HEK293 (cell line): ENCODE data around the gene CDCA3.

Experiments used
- EGR2 ChIP-seq: fragments of 450-650 bp; formaldehyde crosslinking; IDR thresholded peaks from 2 replicates; pipeline ENCODE4 v1.5.1; 2016; ENCODE audit warnings: low read depth, missing biosample characterization, missing genetic modification characterization
- OVOL3 ChIP-seq: fragments of 450-650 bp; formaldehyde crosslinking; IDR thresholded peaks from 2 replicates; pipeline ENCODE4 v1.5.1; 2016; ENCODE audit warnings: missing biosample characterization, missing genetic modification characterization
- REST ChIP-seq: fragments of 450-650 bp; formaldehyde crosslinking; IDR thresholded peaks from 2 replicates; pipeline ENCODE4 v1.5.1; 2016; ENCODE audit warnings: missing biosample characterization, missing genetic modification characterization
- ZBTB20 ChIP-seq: fragments of 450-650 bp; formaldehyde crosslinking; IDR thresholded peaks from 2 replicates; pipeline ENCODE4 v1.5.1; 2016; ENCODE audit warnings: missing biosample characterization, missing genetic modification characterization
- ZBTB6 ChIP-seq: fragments of 450-650 bp; formaldehyde crosslinking; IDR thresholded peaks from 2 replicates; pipeline ENCODE4 v1.5.1; 2017; ENCODE audit warnings: missing biosample characterization, missing genetic modification characterization
- ZFP3 ChIP-seq: fragments of 450-650 bp; formaldehyde crosslinking; IDR thresholded peaks from 2 replicates; pipeline ENCODE4 v1.5.1; 2016; ENCODE audit warnings: low read depth, missing biosample characterization, missing genetic modification characterization
- ZNF157 ChIP-seq: fragments of 450-650 bp; formaldehyde crosslinking; IDR thresholded peaks from 2 replicates; pipeline ENCODE4 v1.5.1; 2016; ENCODE audit warnings: missing biosample characterization, missing genetic modification characterization
- ZNF2 ChIP-seq: fragments of 450-650 bp; formaldehyde crosslinking; IDR thresholded peaks from 2 replicates; pipeline ENCODE4 v1.5.1; 2016; ENCODE audit warnings: missing biosample characterization, missing genetic modification characterization
- ZNF202 ChIP-seq: fragments of 450-650 bp; formaldehyde crosslinking; IDR thresholded peaks from 2 replicates; pipeline ENCODE4 v1.5.1; 2016; ENCODE audit warnings: missing biosample characterization, missing genetic modification characterization, borderline replicate concordance
- ZNF23 ChIP-seq: fragments of 450-650 bp; formaldehyde crosslinking; IDR thresholded peaks from 2 replicates; pipeline ENCODE4 v1.5.1; 2016; ENCODE audit warnings: missing biosample characterization, missing genetic modification characterization, borderline replicate concordance
- ZNF354C ChIP-seq: fragments of 450-650 bp; formaldehyde crosslinking; IDR thresholded peaks from 2 replicates; pipeline ENCODE4 v1.5.1; 2016; ENCODE audit warnings: missing biosample characterization, missing genetic modification characterization, low read depth, borderline replicate concordance
- ZNF426 ChIP-seq: fragments of 450-650 bp; formaldehyde crosslinking; IDR thresholded peaks from 2 replicates; pipeline ENCODE4 v1.5.1; 2017; ENCODE audit warnings: missing biosample characterization, missing genetic modification characterization, mild to moderate bottlenecking, inconsistent platforms, moderate library complexity
- ZNF449 ChIP-seq: fragments of 450-650 bp; formaldehyde crosslinking; IDR thresholded peaks from 2 replicates; pipeline ENCODE4 v1.5.1; 2017; ENCODE audit warnings: missing biosample characterization, mild to moderate bottlenecking, missing genetic modification characterization, moderate library complexity
- ZNF521 ChIP-seq: fragments of 450-650 bp; formaldehyde crosslinking; IDR thresholded peaks from 2 replicates; pipeline ENCODE4 v1.5.1; 2017; ENCODE audit warnings: missing biosample characterization, mild to moderate bottlenecking, missing genetic modification characterization
- ZNF560 ChIP-seq: fragments of 450-650 bp; formaldehyde crosslinking; IDR thresholded peaks from 2 replicates; pipeline ENCODE4 v1.5.1; 2017; ENCODE audit warnings: missing biosample characterization, missing genetic modification characterization, borderline replicate concordance
- ZNF610 ChIP-seq: fragments of 450-650 bp; formaldehyde crosslinking; IDR thresholded peaks from 2 replicates; pipeline ENCODE4 v1.5.1; 2016; ENCODE audit warnings: missing biosample characterization, missing genetic modification characterization, borderline replicate concordance
- ZNF701 ChIP-seq: fragments of 450-650 bp; formaldehyde crosslinking; IDR thresholded peaks from 2 replicates; pipeline ENCODE4 v1.5.1; 2016; ENCODE audit warnings: missing biosample characterization, missing genetic modification characterization
- ZNF791 ChIP-seq: fragments of 450-650 bp; formaldehyde crosslinking; IDR thresholded peaks from 2 replicates; pipeline ENCODE4 v1.5.1; 2016; ENCODE audit warnings: missing biosample characterization, missing genetic modification characterization
- ZSCAN16 ChIP-seq: fragments of 450-650 bp; formaldehyde crosslinking; IDR thresholded peaks from 2 replicates; pipeline ENCODE4 v1.5.1; 2016; ENCODE audit warnings: missing biosample characterization, missing genetic modification characterization
- ZSCAN30 ChIP-seq: fragments of 450-650 bp; IDR thresholded peaks from 2 replicates; pipeline ENCODE4 v1.5.1; 2018; ENCODE audit warnings: missing biosample characterization, mild to moderate bottlenecking, missing genetic modification characterization, moderate library complexity
- TF ChIP-seq, protein P1 (sequence below): fragments of 450-650 bp; formaldehyde crosslinking; IDR thresholded peaks from 2 replicates; pipeline ENCODE4 v1.5.1; 2016; ENCODE audit warnings: missing biosample characterization, missing genetic modification characterization
- TF ChIP-seq, protein P2 (sequence below): sonication (generic); formaldehyde crosslinking; IDR thresholded peaks from 2 replicates; pipeline ENCODE4 v1.8.1; 2022; ENCODE audit warnings: mild to moderate bottlenecking, moderate library complexity, missing genetic modification reagents
- TF ChIP-seq, protein P3 (sequence below): fragments of 450-650 bp; formaldehyde crosslinking; IDR thresholded peaks from 2 replicates; pipeline ENCODE4 v1.5.1; 2017; ENCODE audit warnings: missing biosample characterization, missing genetic modification characterization
- TF ChIP-seq, protein P4 (sequence below): fragments of 450-650 bp; formaldehyde crosslinking; IDR thresholded peaks from 2 replicates; pipeline ENCODE4 v1.5.1; 2016; ENCODE audit warnings: missing biosample characterization, missing genetic modification characterization

The CDCA3 gene

DNA sequence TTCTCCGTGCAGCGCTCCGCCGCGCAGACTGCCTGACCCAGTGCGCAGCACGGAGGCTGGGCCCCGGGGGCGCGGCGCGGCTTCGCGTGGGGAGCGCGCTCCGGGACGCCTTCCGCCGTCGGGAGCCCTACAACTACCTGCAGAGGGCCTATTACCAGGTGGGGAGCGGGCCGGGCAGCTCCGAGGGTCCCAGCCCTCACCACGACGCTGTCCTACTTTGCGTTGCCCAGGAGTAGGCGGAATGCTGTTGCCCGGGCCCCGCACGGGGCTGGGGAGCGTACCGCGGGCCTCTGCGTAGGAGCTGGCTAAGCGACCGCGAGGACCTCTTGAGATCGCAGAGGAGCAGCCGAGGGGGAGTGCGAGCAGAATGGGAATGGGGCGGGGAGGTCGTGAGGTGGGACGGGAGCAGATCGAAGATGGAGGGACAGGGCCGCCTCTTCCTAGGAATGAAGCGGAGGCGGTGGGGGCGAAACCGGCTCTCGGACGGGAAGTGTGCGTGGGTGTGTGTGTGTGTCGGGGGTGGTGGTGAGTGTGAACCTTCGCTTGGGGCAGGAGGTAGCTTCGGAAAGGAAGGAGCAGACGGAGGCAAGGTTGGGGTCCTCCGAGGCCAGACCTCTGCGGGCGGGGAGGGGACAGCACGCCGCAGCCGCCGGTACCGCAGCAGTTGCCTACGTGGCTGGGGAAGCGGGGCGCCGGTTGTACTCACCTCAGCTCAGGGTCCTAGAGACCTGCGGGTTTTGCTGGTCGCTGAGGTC lies 22.1 kb downstream of the CDCA3 start (continued):
- TF ChIP-seq, protein P1, sequence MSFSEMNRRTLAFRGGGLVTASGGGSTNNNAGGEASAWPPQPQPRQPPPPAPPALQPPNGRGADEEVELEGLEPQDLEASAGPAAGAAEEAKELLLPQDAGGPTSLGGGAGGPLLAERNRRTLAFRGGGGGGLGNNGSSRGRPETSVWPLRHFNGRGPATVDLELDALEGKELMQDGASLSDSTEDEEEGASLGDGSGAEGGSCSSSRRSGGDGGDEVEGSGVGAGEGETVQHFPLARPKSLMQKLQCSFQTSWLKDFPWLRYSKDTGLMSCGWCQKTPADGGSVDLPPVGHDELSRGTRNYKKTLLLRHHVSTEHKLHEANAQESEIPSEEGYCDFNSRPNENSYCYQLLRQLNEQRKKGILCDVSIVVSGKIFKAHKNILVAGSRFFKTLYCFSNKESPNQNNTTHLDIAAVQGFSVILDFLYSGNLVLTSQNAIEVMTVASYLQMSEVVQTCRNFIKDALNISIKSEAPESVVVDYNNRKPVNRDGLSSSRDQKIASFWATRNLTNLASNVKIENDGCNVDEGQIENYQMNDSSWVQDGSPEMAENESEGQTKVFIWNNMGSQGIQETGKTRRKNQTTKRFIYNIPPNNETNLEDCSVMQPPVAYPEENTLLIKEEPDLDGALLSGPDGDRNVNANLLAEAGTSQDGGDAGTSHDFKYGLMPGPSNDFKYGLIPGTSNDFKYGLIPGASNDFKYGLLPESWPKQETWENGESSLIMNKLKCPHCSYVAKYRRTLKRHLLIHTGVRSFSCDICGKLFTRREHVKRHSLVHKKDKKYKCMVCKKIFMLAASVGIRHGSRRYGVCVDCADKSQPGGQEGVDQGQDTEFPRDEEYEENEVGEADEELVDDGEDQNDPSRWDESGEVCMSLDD (tag by site-specific recombination), result peak; percentile 90
- TF ChIP-seq ZNF157 (tag by site-specific recombination) (no peak; the same call in 1 of the 2 replicates), ZNF23 (tag by site-specific recombination) (no peak), ZNF560 (no peak), ZNF701 (peak; percentile 87), EGR2 (tag by site-specific recombination) (peak; percentile 100), ZNF521 (tag by site-specific recombination) (no peak), ZNF610 (no peak; the same call in 1 of the 2 replicates), ZNF354C (no peak), REST (tag by site-specific recombination) (peak; percentile 59; the same call in 1 of the 2 replicates), ZBTB20 (tag by site-specific recombination) (peak; percentile 100), ZNF2 (tag by site-specific recombination) (peak; percentile 98), ZNF449 (tag by site-specific recombination) (no peak), ZBTB6 (tag by site-specific recombination) (no peak), ZNF791 (tag by site-specific recombination) (no peak; the same call in 1 of the 2 replicates), ZSCAN16 (tag by site-specific recombination) (no peak), ZSCAN30 (no peak), ZNF202 (no peak), ZFP3 (tag by site-specific recombination) (no peak), ZNF426 (no peak), OVOL3 (peak; percentile 17; the same call in 1 of the 2 replicates)
- TF ChIP-seq, protein P2, sequence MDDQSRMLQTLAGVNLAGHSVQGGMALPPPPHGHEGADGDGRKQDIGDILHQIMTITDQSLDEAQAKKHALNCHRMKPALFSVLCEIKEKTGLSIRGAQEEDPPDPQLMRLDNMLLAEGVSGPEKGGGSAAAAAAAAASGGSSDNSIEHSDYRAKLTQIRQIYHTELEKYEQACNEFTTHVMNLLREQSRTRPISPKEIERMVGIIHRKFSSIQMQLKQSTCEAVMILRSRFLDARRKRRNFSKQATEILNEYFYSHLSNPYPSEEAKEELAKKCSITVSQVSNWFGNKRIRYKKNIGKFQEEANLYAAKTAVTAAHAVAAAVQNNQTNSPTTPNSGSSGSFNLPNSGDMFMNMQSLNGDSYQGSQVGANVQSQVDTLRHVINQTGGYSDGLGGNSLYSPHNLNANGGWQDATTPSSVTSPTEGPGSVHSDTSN (CRISPR knock-in tag), result no peak; the same call in 1 of the 2 replicates
- TF ChIP-seq, protein P3, sequence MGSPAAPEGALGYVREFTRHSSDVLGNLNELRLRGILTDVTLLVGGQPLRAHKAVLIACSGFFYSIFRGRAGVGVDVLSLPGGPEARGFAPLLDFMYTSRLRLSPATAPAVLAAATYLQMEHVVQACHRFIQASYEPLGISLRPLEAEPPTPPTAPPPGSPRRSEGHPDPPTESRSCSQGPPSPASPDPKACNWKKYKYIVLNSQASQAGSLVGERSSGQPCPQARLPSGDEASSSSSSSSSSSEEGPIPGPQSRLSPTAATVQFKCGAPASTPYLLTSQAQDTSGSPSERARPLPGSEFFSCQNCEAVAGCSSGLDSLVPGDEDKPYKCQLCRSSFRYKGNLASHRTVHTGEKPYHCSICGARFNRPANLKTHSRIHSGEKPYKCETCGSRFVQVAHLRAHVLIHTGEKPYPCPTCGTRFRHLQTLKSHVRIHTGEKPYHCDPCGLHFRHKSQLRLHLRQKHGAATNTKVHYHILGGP (tag by site-specific recombination), result no peak
- TF ChIP-seq, protein P4, sequence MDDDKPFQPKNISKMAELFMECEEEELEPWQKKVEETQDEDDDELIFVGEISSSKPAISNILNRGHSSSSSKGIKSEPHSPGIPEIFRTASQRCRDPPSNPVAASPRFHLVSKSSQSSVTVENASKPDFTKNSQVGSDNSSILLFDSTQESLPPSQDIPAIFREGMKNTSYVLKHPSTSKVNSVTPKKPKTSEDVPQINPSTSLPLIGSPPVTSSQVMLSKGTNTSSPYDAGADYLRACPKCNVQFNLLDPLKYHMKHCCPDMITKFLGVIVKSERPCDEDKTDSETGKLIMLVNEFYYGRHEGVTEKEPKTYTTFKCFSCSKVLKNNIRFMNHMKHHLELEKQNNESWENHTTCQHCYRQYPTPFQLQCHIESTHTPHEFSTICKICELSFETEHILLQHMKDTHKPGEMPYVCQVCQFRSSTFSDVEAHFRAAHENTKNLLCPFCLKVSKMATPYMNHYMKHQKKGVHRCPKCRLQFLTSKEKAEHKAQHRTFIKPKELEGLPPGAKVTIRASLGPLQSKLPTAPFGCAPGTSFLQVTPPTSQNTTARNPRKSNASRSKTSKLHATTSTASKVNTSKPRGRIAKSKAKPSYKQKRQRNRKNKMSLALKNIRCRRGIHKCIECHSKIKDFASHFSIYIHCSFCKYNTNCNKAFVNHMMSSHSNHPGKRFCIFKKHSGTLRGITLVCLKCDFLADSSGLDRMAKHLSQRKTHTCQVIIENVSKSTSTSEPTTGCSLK (tag by site-specific recombination), result no peak
